ENCODE data around the gene TNFAIP1. TPM values are rescaled to one million over a fixed set of nuclear protein-coding genes. Genes with fewer than 3 reads are reported as not detected.

The TNFAIP1 gene, protein sequence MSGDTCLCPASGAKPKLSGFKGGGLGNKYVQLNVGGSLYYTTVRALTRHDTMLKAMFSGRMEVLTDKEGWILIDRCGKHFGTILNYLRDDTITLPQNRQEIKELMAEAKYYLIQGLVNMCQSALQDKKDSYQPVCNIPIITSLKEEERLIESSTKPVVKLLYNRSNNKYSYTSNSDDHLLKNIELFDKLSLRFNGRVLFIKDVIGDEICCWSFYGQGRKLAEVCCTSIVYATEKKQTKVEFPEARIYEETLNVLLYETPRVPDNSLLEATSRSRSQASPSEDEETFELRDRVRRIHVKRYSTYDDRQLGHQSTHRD
- 28.1 and 47.7 TPM in 2 replicates for total RNA-seq (ENCODE audit: low replicate concordance)

DNA sequence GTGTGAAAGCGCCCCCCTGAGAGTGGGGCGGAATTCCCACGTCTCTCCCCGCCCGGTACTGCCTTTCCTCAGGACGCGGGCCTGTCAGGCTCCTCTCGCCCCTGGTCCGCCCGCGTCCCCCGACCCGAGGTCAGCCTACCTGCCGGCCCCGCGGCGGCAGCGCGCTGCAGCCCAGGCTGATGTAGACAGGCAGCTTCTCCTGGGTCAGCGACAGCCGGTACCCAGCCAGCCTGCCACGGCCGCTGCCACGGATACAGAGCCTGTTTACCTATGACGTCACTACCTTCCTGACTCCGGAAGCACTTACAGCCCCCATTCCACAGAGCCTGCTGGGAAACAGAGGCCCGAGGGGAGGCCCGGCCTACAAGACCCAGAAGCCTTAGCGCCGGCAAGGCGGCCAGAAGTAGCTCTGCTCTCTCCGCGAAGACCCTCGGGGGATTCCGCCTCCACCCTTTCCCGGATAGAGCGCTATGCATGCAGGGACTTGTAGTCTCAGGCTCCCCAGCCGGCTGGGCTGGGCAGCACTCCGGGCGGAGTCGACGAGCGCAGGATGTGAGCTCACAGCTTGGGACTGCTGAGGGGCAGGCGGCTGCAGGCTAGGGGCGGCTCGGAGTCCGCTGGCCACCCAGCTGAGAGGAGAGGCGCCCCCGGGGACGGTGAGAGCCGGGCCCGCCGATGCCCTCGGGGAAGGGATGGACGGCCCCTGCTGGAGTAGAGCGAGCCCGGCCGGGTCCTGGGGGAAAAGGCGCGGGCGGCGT, at the start of gene TNFAIP1, which contains the start of gene IFT20:
TSS of gene TNFAIP1 (plus strand) at position 561 of the 758 bp plus-strand sequence. CDS start 3,761 bp downstream, outside the sequence.
TSS of gene IFT20 (minus strand) at position 272 of the 758 bp plus-strand sequence. CDS start 3,487 bp downstream, outside the sequence.

DNA sequence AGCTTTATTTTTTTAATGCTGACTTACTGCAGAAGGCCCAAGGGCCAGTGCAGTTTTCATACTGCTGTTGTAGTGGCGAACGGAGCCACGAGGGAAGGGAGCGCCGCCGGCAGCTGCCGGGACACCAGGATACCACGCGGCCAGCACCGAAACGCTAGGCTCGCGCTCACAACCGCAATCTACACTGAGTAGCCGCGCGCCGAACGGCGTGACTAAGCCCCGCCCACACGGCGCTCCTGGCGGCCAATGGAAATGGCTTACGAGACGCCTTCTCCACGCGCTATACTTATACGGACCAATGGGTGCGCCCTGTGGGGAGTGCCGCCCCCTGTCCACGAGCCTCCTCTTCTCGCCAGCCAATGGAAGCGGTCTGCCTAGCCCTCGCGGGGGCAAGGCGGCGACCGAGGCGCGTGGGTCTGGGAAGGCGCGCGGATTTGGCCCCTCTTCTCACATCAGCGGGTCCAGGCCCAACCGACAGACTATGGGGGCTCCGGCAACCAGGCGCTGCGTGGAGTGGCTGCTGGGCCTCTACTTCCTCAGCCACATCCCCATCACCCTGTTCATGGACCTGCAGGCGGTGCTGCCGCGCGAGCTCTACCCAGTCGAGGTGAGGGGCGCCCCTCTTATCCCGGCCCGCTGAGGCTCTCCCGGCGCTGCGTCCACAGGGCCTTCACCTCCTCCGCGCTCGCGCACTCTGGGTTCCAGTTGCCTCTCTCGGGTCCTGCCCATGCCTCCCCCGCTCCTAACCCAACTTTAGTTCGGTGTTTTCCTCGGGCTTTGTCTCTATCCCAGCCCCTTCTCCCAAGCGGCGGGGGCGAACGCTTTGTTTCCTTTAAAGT, 16.6 kb upstream of the TNFAIP1 start, which contains the start of gene TMEM97:
TSS of gene TMEM97 (plus strand) at position 442 of the 839 bp plus-strand sequence. CDS start at position 482, 40 bp downstream.

DNA sequence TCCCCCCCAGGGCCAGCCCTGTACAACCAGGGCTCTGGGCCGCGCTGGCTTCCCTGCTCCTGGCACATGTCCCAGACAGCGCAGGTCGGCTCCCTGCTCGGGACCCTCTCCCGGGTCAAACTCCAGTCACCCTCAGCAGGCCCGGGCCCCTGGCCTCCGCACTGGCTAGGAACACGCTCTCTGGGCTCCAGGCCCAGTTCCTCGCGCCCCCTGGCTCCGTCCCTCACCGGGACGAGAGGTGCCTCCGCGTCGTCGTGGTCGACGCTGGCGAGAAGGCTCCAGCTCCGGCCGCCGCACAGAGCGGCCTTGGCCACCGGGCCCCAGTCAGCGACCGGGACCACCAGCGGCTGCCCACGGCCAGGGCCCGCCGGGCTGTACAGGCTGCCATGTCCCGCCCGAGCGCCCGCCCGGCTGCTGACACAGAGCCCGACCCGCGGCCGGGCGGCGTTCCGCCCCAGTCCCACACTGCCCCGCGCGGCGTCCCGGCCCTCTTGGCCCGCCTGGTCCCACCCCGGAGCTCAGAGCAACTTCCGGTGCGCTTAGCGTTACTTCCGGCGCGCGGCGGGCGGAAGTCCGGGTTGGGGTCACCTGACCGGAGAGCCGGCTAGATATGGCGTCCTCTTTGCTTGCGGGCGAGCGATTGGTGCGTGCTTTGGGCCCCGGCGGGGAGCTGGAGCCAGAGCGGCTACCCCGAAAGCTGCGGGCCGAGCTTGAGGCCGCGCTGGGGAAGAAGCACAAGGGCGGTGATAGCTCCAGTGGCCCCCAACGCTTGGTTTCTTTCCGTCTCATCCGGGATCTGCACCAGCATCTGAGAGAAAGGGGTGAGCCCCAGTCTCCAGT, 21.7 kb downstream of the TNFAIP1 start, which contains the start of gene POLDIP2:
TSS of gene POLDIP2 (minus strand) at position 467 of the 840 bp plus-strand sequence. CDS start at position 388, 79 bp downstream.

DNA sequence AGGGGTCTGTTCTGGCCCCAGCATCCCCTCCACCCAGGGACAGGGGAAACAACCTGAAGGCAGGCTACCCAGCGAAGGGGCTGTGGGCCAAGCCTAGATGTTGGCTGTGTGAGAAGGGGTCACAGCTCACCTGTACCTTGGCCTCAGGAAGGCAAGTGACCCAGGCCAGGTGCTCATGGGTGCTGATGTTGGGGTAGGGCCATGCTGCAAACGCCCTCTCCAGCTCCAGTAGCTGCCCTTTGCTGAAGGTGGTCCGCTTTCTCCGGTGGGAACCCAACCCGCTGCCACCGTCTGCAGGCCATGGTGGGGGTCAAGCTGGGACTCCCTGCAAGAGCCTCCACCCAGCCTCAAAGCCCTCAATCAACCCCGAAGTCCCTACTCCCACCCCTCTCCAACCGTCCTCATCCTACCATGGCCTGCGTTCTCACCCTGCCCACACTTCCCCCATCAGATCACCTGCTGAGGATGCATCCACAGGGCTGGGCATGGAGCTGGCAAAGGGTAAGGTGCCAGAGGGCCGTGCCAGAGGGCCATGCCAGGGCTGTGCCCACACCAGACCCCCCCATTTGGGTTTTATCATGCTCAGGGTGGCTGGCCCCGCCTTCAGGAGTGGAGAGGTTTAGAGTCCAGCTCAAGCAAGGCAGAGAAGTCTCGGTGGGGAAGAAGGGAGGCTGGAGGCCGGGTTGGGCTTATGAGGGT, 29.3 kb downstream of the TNFAIP1 start, which contains the start of gene SEBOX:
TSS of gene SEBOX (minus strand) at position 535 of the 699 bp plus-strand sequence. CDS start at position 487, 48 bp downstream.

DNA sequence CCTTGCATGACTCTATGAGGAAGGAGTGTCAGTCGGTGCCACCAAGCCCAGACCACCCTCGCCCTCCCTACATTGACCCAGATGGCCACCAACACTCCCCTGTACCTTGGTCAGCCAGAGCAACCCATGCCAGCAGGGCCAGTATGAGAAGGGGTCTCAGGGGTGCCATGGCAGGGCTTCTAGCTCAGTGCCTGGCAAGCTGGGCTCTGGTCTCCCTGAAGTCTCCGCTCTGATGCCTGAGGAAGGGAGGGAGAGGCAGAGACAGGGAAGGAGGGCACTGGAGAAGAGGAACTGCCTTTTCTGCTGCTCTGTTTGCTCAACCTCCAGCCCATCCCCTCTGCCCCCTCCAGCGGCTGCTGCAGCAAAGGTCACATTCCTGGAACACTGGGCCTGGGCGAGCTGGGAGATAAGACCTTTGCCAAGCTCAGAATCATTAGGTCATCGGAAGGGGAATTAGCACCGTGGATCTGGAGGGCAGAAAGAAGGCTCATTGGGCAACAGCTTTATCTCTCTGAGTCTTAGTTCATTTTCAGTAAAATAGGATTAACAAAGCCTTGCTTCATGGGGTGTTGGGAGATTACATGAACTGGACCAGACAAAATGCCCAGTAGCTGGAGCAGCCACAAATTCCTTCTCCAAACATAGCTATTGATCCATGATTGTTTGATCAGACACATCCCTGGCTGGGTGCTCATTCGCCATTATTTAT, 34.6 kb downstream of the TNFAIP1 start, which contains the start of gene VTN:
TSS of gene VTN (minus strand) at position 273 of the 709 bp plus-strand sequence. CDS start at position 169, 104 bp downstream.

DNA sequence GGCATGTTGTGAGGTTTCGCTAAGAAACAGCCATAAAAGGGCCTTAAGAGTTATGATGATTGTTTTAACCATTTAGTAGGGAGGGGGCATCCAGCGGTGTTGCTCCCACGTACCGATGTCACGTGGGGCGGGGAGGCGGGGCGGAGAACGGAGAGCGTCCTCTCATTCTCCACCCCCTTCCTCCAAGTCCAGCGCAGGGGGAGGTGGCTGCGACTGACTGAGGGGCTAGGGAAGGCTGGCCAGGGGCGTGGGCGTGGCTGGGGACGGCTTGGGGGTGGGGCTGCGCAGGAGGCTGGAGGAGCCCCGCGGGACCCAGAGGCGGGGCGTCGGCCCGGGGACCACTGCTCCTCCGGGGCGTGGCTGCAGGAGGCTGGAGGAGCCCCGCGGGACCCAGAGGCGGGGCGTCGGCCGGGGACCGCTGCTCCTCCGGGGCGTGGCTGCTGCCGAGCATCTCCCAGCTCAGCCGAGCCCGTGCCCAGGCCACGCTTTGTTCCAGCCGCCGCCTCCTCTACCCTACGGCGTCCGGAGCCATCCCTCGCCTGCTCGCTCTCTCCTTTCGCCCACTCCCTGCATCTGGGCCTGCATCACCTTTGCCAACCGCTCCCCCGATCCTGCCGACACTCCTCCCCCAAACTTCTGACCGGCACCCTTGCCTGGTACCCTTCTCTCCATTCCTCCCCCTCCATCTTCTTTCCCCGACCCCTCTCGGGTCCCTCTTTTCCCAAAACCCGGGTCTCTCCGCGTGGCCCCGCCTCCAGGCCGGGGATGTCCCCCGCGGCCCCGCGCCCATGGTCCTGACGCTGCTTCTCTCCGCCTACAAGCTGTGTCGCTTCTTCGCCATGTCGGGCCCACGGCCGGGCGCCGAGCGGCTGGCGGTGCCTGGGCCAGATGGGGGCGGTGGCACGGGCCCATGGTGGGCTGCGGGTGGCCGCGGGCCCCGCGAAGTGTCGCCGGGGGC, 36.0 kb downstream of the TNFAIP1 start, which contains the start of gene SARM1:
TSS of gene SARM1 (plus strand) at position 450 of the 958 bp plus-strand sequence. CDS start at position 789, 339 bp downstream.

Other genes starting within 250 kb of the TNFAIP1 start
- 5.7 and 12.0 TPM in 2 replicates for gene TMEM97, start 16.6 kb upstream of the TNFAIP1 start, total RNA-seq (ENCODE audit: low replicate concordance)
- 63.4 and 77.0 TPM in 2 replicates for gene IFT20, start 289 bp upstream of the TNFAIP1 start, total RNA-seq (ENCODE audit: low replicate concordance)
- 42.0 and 70.8 TPM in 2 replicates for gene POLDIP2, start 21.8 kb downstream of the TNFAIP1 start, total RNA-seq (ENCODE audit: low replicate concordance)
- gene SEBOX, start 29.4 kb downstream of the TNFAIP1 start, total RNA-seq (ENCODE audit: low replicate concordance) = not detected in 2 replicates
- gene VTN, start 34.5 kb downstream of the TNFAIP1 start, total RNA-seq (ENCODE audit: low replicate concordance) = 0.35 and 1.9 TPM in 2 replicates
- 3.6 and 6.6 TPM in 2 replicates for gene SARM1, start 35.9 kb downstream of the TNFAIP1 start, total RNA-seq (ENCODE audit: low replicate concordance)
- 4.3 and 6.8 TPM in 2 replicates for gene SLC46A1, start 70.5 kb downstream of the TNFAIP1 start, total RNA-seq (ENCODE audit: low replicate concordance)
- not detected in 2 replicates for gene SLC13A2, start 137.9 kb downstream of the TNFAIP1 start, total RNA-seq (ENCODE audit: low replicate concordance)
- gene FOXN1, start 170.6 kb downstream of the TNFAIP1 start, total RNA-seq (ENCODE audit: low replicate concordance) = not detected in 2 replicates
- gene UNC119, start 216.9 kb downstream of the TNFAIP1 start, total RNA-seq (ENCODE audit: low replicate concordance) = 13.7 and 22.3 TPM in 2 replicates
- 48.4 and 53.0 TPM in 2 replicates for gene PIGS, start 235.8 kb downstream of the TNFAIP1 start, total RNA-seq (ENCODE audit: low replicate concordance)
- 54.3 and 98.8 TPM in 2 replicates for gene ALDOC, start 241.1 kb downstream of the TNFAIP1 start, total RNA-seq (ENCODE audit: low replicate concordance)